ENCODE data around the gene RPL18. TPM values are rescaled to one million over a fixed set of nuclear protein-coding genes. Genes with fewer than 3 reads are reported as not detected.

The RPL18 gene
- 1,890 TPM for polyA plus RNA-seq (2013, experiment 1 of 2)
- polyA plus RNA-seq (2013, experiment 2 of 2) = 1,896 TPM

DNA sequence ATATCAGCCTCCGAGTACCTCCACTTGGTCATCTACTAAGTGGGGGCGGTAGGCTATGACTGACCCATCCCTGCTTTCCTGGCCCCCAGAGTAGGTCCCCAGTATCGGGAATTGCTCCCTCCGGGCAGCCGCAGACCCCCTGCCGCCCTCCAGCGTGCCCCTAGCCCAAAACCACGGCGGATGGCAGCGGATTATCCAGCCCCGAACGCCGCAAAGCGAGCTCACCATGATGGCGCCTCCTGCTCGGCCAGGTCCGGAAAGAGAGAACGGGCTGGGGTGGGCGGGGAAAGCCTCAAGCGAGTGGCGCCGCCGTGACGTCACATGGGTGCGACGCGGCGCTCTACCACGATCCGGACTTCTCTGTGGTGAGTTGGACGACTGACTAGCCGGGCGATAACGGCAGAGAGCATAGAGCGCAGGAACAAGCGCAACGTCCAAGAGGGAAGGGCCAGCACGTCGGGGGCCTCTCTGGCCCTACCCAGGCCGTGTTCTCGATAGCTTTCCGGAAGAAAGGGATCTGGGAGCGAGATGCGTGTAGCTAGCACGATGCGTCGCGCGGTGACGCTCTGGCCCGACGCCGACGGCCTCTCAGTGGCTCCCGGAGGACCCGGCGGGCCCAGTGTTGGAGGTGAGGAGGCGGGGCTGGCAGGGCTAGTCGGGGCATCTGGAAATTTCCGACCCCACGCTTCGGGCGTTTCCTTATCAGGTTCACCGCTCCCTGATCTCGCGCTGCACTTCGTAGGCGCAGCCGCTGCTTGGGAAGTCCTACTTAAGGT lies at the start of gene RPL18, which contains the start of gene SPHK2:
TSS of gene RPL18 (minus strand) at position 263 of the 776 bp plus-strand sequence. CDS start at position 228, 35 bp downstream.
TSS of gene SPHK2 (plus strand) at position 591 of the 776 bp plus-strand sequence. CDS start 1,009 bp downstream, outside the sequence.
- Histone ChIP-seq H4K5ac (ENCODE audit: low read length) (peak within 1 kb of the TSS; percentile 77), H3K27me3 (ENCODE audit: insufficient read depth, low read length, poor library complexity) (no peaks in the 10 kb centered on the region), H3K18ac (ENCODE audit: low read length) (peak within 1 kb of the TSS; percentile 82), H2BK15ac (replicated peaks; ENCODE audit: low read depth) (no peak within 1 kb of the TSS), H3K27ac (ENCODE audit: low read depth, low read length) (peak within 1 kb of the TSS; percentile 73), H3K4me3 (ENCODE audit: low read length) (peak within 1 kb of the TSS; percentile 99), H2AK5ac (ENCODE audit: low read length) (peak within 1 kb of the TSS; percentile 97), H3K79me1 (ENCODE audit: low read length) (peaks cover 11% of the 10 kb centered on the region), H3K9ac (ENCODE audit: low read length) (peak within 1 kb of the TSS; percentile 94), H3K56ac (ENCODE audit: low read length) (peak within 1 kb of the TSS; percentile 95), H2BK120ac (ENCODE audit: low read depth, low read length) (no peak within 1 kb of the TSS), H4K8ac (ENCODE audit: low read depth, low read length) (no peak within 1 kb of the TSS), H3K36me3 (ENCODE audit: control insufficient read depth, insufficient read depth, low read length) (peaks cover 26% of the 10 kb centered on the region), H3K23ac (ENCODE audit: low read length) (peak within 1 kb of the TSS; percentile 24), H3K4ac (ENCODE audit: low read depth, low read length) (peak within 1 kb of the TSS; percentile 88), H3K4me1 (ENCODE audit: control insufficient read depth, low read depth, low read length) (peaks cover 14% of the 10 kb centered on the region), H3K79me2 (ENCODE audit: control insufficient read depth, insufficient read depth, low read length) (peaks cover 33% of the 10 kb centered on the region), H2BK5ac (ENCODE audit: low read length) (peak within 1 kb of the TSS; percentile 89), H3K4me2 (ENCODE audit: low read length) (peak within 1 kb of the TSS; percentile 73)
- no CpG with 5 or more reads among the region's 69 CpGs for WGBS (ENCODE audit: extremely low coverage, insufficient coverage, low lambda C conversion rate)
- DNase-seq = peak; percentile 100

- WGBS (ENCODE audit: extremely low coverage, insufficient coverage, low lambda C conversion rate) = no CpG with 5 or more reads among the region's 2 CpGs
- H2BK15ac ChIP-seq (replicated peaks; ENCODE audit: low read depth) = no peak overlapping the region
- H3K9ac ChIP-seq (ENCODE audit: low read length) = no peak overlapping the region
Measured at GRCh38 chr19:48668761-48669160, 49.8 kb upstream of the RPL18 start.

DNA sequence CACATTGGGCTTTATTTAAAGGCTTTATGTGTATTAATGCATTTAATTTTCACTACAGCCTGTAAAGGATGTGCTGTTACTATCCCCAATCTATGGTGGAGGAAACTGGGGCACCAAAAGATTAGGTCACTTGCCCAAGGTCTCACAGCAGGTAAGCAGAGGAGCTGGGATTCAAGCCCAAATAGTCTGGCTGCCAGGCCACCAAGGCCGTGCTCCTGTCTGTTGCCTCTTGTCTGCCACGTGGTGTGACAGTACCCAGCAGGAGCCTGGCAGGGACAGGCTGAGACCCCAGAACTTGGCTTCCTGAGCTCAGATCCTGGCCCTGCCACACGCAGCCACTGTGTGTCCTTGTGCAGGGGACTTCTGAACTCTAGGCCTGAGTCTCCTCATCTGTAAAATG lies 49.4 kb upstream of the RPL18 start:
- Histone ChIP-seq H4K5ac (ENCODE audit: low read length) (no peak overlapping the region), H3K79me2 (ENCODE audit: control insufficient read depth, insufficient read depth, low read length) (no peaks in the 10 kb centered on the region), H4K8ac (ENCODE audit: low read depth, low read length) (no peak overlapping the region), H3K27ac (ENCODE audit: low read depth, low read length) (no peak overlapping the region), H3K56ac (ENCODE audit: low read length) (no peak overlapping the region), H3K4ac (ENCODE audit: low read depth, low read length) (no peak overlapping the region), H2AK5ac (ENCODE audit: low read length) (no peak overlapping the region), H3K23ac (ENCODE audit: low read length) (no peak overlapping the region), H3K9ac (ENCODE audit: low read length) (no peak overlapping the region), H3K18ac (ENCODE audit: low read length) (no peak overlapping the region), H3K36me3 (ENCODE audit: control insufficient read depth, insufficient read depth, low read length) (no peaks in the 10 kb centered on the region), H3K4me3 (ENCODE audit: low read length) (no peak overlapping the region), H2BK5ac (ENCODE audit: low read length) (no peak overlapping the region), H3K4me1 (ENCODE audit: control insufficient read depth, low read depth, low read length) (no peaks in the 10 kb centered on the region), H2BK15ac (replicated peaks; ENCODE audit: low read depth) (no peak overlapping the region), H3K4me2 (ENCODE audit: low read length) (no peak overlapping the region), H3K27me3 (ENCODE audit: insufficient read depth, low read length, poor library complexity) (no peaks in the 10 kb centered on the region), H2BK120ac (ENCODE audit: low read depth, low read length) (no peak overlapping the region), H3K79me1 (ENCODE audit: low read length) (no peaks in the 10 kb centered on the region)
- no peak for DNase-seq
- no CpG with 5 or more reads among the region's 3 CpGs for WGBS (ENCODE audit: extremely low coverage, insufficient coverage, low lambda C conversion rate)

More at GRCh38 chr19:48668761-48669160, 49.8 kb upstream of the RPL18 start:
- Histone ChIP-seq H3K27me3 (ENCODE audit: insufficient read depth, low read length, poor library complexity) (no peaks in the 10 kb centered on the region), H2BK5ac (ENCODE audit: low read length) (no peak overlapping the region), H3K79me1 (ENCODE audit: low read length) (no peaks in the 10 kb centered on the region), H3K36me3 (ENCODE audit: control insufficient read depth, insufficient read depth, low read length) (no peaks in the 10 kb centered on the region), H3K4me2 (ENCODE audit: low read length) (no peak overlapping the region), H3K23ac (ENCODE audit: low read length) (no peak overlapping the region), H3K4me1 (ENCODE audit: control insufficient read depth, low read depth, low read length) (no peaks in the 10 kb centered on the region), H3K4me3 (ENCODE audit: low read length) (no peak overlapping the region), H2BK120ac (ENCODE audit: low read depth, low read length) (no peak overlapping the region), H3K18ac (ENCODE audit: low read length) (no peak overlapping the region), H3K79me2 (ENCODE audit: control insufficient read depth, insufficient read depth, low read length) (no peaks in the 10 kb centered on the region), H3K27ac (ENCODE audit: low read depth, low read length) (no peak overlapping the region), H4K5ac (ENCODE audit: low read length) (no peak overlapping the region), H3K4ac (ENCODE audit: low read depth, low read length) (no peak overlapping the region), H3K56ac (ENCODE audit: low read length) (no peak overlapping the region), H4K8ac (ENCODE audit: low read depth, low read length) (no peak overlapping the region), H2AK5ac (ENCODE audit: low read length) (no peak overlapping the region)
- no peak for DNase-seq

- no peak overlapping the region for H3K27ac ChIP-seq (ENCODE audit: low read depth, low read length)
- H3K36me3 ChIP-seq (ENCODE audit: control insufficient read depth, insufficient read depth, low read length) = no peaks in the 10 kb centered on the region
- H3K4me3 ChIP-seq (ENCODE audit: low read length) = no peak overlapping the region
- no peak overlapping the region for H2BK120ac ChIP-seq (ENCODE audit: low read depth, low read length)
- DNase-seq = no peak
- no peak overlapping the region for H2BK5ac ChIP-seq (ENCODE audit: low read length)
- no peaks in the 10 kb centered on the region for H3K4me1 ChIP-seq (ENCODE audit: control insufficient read depth, low read depth, low read length)
- H3K79me1 ChIP-seq (ENCODE audit: low read length) = no peaks in the 10 kb centered on the region
- H3K9ac ChIP-seq (ENCODE audit: low read length) = no peak overlapping the region
- H3K79me2 ChIP-seq (ENCODE audit: control insufficient read depth, insufficient read depth, low read length) = no peaks in the 10 kb centered on the region
- H3K18ac ChIP-seq (ENCODE audit: low read length) = no peak overlapping the region
- H3K23ac ChIP-seq (ENCODE audit: low read length) = no peak overlapping the region
- H3K4me2 ChIP-seq (ENCODE audit: low read length) = no peak overlapping the region
- no peak overlapping the region for H2AK5ac ChIP-seq (ENCODE audit: low read length)
- H4K8ac ChIP-seq (ENCODE audit: low read depth, low read length) = no peak overlapping the region
- WGBS (ENCODE audit: extremely low coverage, insufficient coverage, low lambda C conversion rate) = no CpG with 5 or more reads among the region's 6 CpGs
- H2BK15ac ChIP-seq (replicated peaks; ENCODE audit: low read depth) = no peak overlapping the region
- no peak overlapping the region for H4K5ac ChIP-seq (ENCODE audit: low read length)
- H3K27me3 ChIP-seq (ENCODE audit: insufficient read depth, low read length, poor library complexity) = no peaks in the 10 kb centered on the region
- no peak overlapping the region for H3K4ac ChIP-seq (ENCODE audit: low read depth, low read length)
- no peak overlapping the region for H3K56ac ChIP-seq (ENCODE audit: low read length)
Measured at GRCh38 chr19:48665786-48666185, 46.8 kb upstream of the RPL18 start.

GRCh38 chr19:48664476-48664875 lies 45.5 kb upstream of the RPL18 start:
- H3K79me1 ChIP-seq (ENCODE audit: low read length) = no peaks in the 10 kb centered on the region
- no peak overlapping the region for H3K27ac ChIP-seq (ENCODE audit: low read depth, low read length)
- H2BK5ac ChIP-seq (ENCODE audit: low read length) = no peak overlapping the region
- no peak overlapping the region for H3K56ac ChIP-seq (ENCODE audit: low read length)
- H3K23ac ChIP-seq (ENCODE audit: low read length) = no peak overlapping the region
- no peak overlapping the region for H3K4ac ChIP-seq (ENCODE audit: low read depth, low read length)
- H3K18ac ChIP-seq (ENCODE audit: low read length) = no peak overlapping the region
- H3K9ac ChIP-seq (ENCODE audit: low read length) = no peak overlapping the region
- H3K4me3 ChIP-seq (ENCODE audit: low read length) = no peak overlapping the region
- H2BK15ac ChIP-seq (replicated peaks; ENCODE audit: low read depth) = no peak overlapping the region
- H4K8ac ChIP-seq (ENCODE audit: low read depth, low read length) = no peak overlapping the region
- no peak overlapping the region for H2AK5ac ChIP-seq (ENCODE audit: low read length)
- H2BK120ac ChIP-seq (ENCODE audit: low read depth, low read length) = no peak overlapping the region
- H4K5ac ChIP-seq (ENCODE audit: low read length) = no peak overlapping the region
- no peaks in the 10 kb centered on the region for H3K79me2 ChIP-seq (ENCODE audit: control insufficient read depth, insufficient read depth, low read length)
- H3K36me3 ChIP-seq (ENCODE audit: control insufficient read depth, insufficient read depth, low read length) = no peaks in the 10 kb centered on the region
- DNase-seq = no peak
- H3K4me1 ChIP-seq (ENCODE audit: control insufficient read depth, low read depth, low read length) = no peaks in the 10 kb centered on the region
- no peak overlapping the region for H3K4me2 ChIP-seq (ENCODE audit: low read length)
- WGBS (ENCODE audit: extremely low coverage, insufficient coverage, low lambda C conversion rate) = no CpG with 5 or more reads among the region's 14 CpGs
- H3K27me3 ChIP-seq (ENCODE audit: insufficient read depth, low read length, poor library complexity) = no peaks in the 10 kb centered on the region
